Activated T-cell treated with anti-CD3 and anti-CD28 coated beads, Interleukin-2, amount 50 U/mL, for 48 hours (primary cell): ENCODE data around the gene ARMC2.
"Not testable (repeated sequence)": the region's sequence is repeated elsewhere in the genome, so short reads cannot be mapped to it uniquely, and the experiment has no call there.

Source experiments
- DNase-seq, 2 experiments: peaks; one replicate each; pipeline ENCODE4 v3.0.0-alpha.2; 2020

ARMC2 gene

GRCh38 chr6:108958900-108959770 lies 110.9 kb downstream of the ARMC2 start:
- no peak for DNase-seq

- no peak for DNase-seq
Observed at GRCh38 chr6:108959972-108960582, 111.9 kb downstream of the ARMC2 start.

GRCh38 chr6:108960601-108961000 lies 112.4 kb downstream of the ARMC2 start:
- DNase-seq: no peak

GRCh38 chr6:108961077-108961476 lies 112.9 kb downstream of the ARMC2 start:
- no peak for DNase-seq

DNA sequence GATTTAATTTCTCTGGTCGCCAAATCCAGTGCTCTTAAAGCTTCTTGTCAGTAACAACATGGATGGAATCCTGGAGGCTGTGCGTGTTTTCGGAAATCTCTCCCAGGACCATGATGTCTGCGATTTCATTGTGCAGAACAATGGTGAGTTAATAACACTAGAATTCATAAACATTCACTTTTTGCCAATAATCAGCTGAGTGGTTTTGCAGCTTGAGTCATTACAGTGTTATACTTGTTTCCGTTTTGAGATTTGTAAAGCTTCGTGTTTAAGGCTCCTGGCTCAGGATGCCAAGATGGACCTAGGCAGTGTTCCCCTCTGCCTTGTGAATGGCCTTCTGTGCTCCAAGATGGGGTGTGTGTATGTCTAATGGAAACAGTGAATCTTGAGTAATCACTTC lies 113.8 kb downstream of the ARMC2 start:
- no peak for DNase-seq

DNA sequence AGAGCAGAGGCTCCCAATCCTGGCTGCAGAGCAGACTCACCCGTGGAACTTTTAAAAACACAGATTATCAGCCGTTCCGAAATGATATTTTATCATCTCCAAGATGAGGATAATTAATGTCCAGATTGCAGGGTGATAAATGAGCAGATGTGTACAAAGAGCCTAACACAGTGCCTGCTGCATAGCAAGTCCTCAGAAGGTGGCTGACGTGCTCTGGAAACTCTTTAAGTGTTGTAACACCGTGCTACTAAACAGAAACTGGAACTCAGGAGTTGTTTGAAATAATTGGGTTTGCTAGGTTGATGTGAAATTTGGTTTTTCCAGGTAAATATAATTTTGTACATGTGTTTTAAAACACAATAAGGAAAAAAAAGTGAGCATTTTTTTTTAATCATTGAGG lies 118.0 kb downstream of the ARMC2 start:
- no peak for DNase-seq

DNA sequence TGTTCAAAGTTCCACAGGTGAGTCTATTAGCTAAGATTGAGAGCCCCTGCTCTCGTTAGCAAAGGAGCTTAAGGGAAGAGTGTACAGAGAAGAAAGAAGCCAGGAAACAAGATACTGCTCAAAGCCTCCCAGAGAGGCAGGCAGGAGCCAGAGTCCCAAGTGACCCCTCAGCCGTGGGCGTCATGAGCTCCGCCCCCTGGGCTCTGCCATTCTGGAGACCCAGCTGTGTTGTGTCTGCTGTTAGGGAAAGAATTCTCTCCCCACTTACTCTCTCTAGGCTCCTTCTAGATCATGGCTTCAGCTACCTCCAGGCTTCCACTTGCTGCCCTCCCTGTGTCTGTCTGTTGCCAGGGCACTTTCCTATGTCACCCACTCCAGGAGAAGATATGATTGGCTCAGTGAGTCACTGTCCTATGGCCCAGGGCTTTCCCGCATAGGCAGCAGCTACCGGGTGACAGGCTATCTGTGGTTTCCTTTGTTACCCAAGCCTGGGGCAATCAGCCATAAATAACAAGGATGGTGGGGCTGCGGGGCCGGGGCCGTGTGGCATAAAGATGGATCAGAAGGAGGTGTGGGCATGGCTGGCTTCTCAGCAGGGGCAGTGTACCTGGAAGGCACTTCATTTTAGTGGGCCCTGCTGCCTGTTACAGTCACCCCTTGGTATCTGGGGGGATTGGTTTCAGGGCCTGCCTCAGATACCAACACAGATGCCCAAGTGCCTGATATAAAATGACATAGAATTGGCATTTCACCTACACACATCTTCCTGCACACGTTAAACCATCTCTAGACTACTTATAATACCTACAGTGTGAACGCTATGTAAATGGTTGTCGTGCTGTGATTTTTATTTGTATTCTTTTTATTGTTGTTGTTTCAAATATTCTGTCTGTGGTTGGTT lies 118.9 kb downstream of the ARMC2 start:
- peak; percentile 34 to 48 for DNase-seq

DNA sequence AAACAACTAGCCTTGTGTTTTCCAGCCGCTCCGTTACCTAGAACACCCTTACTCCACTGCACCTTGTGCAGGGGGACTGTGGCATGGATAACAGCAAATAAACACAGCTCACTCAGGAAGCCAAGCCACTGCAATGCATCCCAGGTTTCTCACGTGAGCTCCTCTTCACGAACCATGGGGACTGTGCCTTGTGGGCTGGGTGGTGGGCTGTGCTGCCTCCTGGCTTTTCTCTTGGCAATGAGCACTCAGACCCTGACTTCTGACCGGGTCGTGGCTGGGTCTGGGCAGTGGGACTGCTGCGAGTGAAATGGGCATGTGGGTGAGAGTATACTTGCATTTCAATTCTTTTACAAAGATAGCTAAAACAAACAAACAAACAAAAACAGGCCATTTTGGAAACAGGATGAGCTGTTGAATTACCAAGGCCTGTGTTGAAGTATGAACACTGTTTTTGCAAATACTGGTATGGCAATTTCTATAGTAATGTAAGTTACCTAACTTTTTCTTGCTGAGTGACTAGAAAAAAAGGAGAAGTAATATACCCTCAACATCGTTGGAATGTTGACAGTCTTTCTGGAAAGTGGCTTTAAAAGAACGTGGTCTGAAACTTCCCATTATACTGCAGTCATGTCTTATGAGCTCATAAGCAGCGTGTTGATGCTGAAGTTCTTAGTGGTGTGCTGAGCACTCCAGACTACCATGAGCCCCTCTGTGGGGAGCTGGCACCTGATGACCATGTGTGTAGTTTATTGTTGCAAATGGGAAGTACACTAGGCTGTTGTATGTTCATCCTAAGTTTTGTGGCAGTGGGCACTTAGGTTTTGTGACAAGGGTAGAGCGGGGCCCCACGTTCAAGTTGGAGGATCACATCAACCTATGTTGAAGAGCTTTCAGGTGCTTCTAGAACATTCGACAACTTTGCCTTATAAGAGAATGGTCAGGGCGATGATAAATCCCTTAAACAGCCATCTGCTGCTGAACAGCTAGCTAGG lies 120.4 kb downstream of the ARMC2 start:
- no peak for DNase-seq

- no peak for DNase-seq
Observed at GRCh38 chr6:108969776-108970175, 121.6 kb downstream of the ARMC2 start.

DNA sequence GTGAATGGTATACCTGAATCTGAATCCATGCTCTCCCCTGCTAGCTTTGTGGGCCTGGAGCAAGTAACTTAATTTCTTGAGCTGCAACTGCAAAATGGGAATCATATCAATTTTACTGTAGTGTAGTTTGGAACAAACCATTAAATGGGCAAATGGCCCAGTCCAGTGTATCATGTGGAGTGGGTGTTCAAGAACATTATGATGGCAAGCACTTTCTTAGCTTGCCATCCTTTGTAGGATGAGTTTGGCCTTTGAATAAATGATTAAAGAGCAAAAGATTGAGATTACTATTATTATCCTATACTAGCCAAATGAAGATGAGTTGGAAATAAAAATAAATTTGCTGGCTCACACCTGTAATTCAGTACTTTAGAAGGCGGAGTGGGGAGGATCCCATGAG lies 126.0 kb downstream of the ARMC2 start:
- no peak for DNase-seq

DNA sequence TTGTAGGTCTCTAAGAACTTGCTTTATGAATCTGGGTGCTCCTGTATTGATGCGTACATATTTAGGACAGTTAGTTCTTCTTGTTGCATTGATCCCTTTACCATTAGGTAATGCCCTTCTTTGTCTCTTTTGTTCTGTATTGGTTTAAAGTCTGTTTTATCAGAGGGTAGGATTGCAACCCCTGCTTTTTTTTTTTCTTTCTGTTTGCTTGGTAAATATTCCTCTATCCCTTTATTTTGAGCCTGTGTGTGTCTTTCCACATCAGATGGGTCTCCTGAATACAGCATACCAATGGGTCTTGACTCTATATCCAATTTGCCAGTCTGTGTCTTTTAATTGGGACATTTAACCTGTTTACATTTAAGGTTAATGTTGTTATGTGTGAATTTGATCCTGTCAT lies 130.4 kb downstream of the ARMC2 start:
- not testable (repeated sequence) for DNase-seq

GRCh38 chr6:108982154-108983113 lies 134.2 kb downstream of the ARMC2 start:
- DNase-seq: no peak

- no peak for DNase-seq
Observed at GRCh38 chr6:108983151-108983550, 134.9 kb downstream of the ARMC2 start.

GRCh38 chr6:108985301-108985700 lies 137.1 kb downstream of the ARMC2 start:
- no peak for DNase-seq

DNA sequence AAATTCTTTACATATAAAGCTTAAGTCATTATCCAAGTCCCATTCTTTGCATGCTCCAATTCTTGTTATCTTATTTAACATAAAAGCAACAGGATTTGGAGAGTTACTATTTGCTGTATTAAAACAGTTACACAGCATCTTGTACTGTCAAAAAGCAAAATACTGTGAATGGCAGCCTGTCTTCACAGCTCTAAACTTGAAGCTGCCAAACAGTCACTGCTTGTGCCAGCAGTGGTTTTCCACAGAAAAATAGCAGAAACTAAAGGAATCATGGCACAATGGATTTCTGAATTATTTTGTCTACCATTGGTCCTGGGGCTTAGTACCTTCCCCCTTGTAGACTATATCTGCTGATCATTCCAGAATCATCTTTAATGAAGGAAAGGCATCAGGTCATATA lies 138.9 kb downstream of the ARMC2 start:
- DNase-seq: no peak

GRCh38 chr6:108988296-108988695 lies 140.1 kb downstream of the ARMC2 start:
- DNase-seq: no peak

DNA sequence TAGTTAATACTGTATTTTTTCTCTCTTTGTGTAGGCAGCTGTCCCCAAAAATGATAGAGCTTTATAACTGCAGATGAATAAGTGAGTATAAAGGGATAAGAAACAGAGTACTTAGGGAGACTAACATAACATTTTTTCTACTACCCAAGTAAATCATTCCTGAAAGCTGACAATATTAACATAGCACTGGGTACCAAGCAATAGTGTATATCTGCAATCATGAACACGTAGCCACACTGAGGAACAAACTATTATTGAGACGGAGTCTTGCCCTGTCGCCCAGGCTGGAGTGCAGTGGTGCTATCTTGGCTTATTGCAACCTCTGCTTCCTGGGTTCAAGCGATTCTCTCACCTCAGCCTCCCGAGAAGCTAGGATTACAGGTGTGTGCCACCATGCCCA lies 140.5 kb downstream of the ARMC2 start:
- DNase-seq: no peak

- no peak for DNase-seq
Observed at GRCh38 chr6:108989700-108990099, 141.5 kb downstream of the ARMC2 start.

- no peak for DNase-seq
Observed at GRCh38 chr6:108993876-108994275, 145.7 kb downstream of the ARMC2 start.

- DNase-seq: no peak
Observed at GRCh38 chr6:108995296-108995695, 147.1 kb downstream of the ARMC2 start.

DNA sequence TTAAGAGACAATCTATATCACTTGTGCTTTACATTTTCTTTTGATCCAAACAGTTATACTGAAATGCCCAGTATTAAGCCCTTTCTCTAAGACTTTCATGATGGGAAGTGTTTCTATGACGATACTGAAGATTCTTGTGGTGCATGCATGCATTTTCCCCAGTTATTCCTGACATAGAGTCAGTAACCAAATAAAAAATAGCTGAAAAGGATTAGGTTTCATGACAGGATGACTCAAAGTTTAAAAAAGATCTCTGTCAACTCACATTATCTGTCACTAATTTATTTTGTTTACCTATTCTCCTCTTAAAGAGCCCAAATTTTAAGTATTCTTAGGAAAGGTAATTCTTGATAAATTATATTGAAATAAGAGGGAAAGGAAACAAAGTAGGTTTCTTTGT lies 148.0 kb downstream of the ARMC2 start:
- no peak for DNase-seq
